Suprapubic skin (tissue), 4 donors: ENCODE measurements around the gene CDC25C. TPM values are rescaled to one million over a fixed set of nuclear protein-coding genes. Genes with fewer than 3 reads are reported as not detected.

Experiments
- DNase-seq, 2 donors: peaks; one replicate each; pipeline ENCODE4 v3.0.0-alpha.2; 2019; ENCODE audit warnings: low spot score in 2 of 2
- H3K27ac ChIP-seq: fragments of 200-600 bp; sonication (generic); one replicate; pipeline ENCODE4 v1.5.1; 2019
- H3K27me3 ChIP-seq: fragments of 200-600 bp; sonication (generic); one replicate; pipeline ENCODE4 v1.5.1; 2019
- H3K36me3 ChIP-seq: fragments of 200-600 bp; sonication (generic); one replicate; pipeline ENCODE4 v1.5.1; 2019
- H3K4me1 ChIP-seq: fragments of 200-600 bp; sonication (generic); one replicate; pipeline ENCODE4 v1.5.1; 2019
- H3K4me3 ChIP-seq: fragments of 200-600 bp; sonication (generic); one replicate; pipeline ENCODE4 v1.5.1; 2019; ENCODE audit warnings: mild to moderate bottlenecking
- H3K9me3 ChIP-seq: fragments of 200-600 bp; sonication (generic); one replicate; pipeline ENCODE4 v1.5.1; 2019
- EP300 ChIP-seq: sonication (generic); formaldehyde crosslinking; IDR thresholded peaks from one replicate; pipeline ENCODE4 v1.6.1; 2017; ENCODE audit warnings: antibody characterized with exemption
- POLR2A ChIP-seq, 2 donors: fragments of 450-650 bp; IDR thresholded peaks; one replicate each; pipeline ENCODE4 v1.6.1; 2017; ENCODE audit warnings: antibody characterized with exemption in 2 of 2, mild to moderate bottlenecking in 2 of 2, moderate library complexity in 2 of 2
- POLR2AphosphoS5 ChIP-seq, 3 donors: sonication (generic); formaldehyde crosslinking; IDR thresholded peaks; one replicate each; pipeline ENCODE4 v1.6.1; 2017; ENCODE audit warnings: antibody characterized with exemption in 3 of 3
- WGBS: methylation state at CpG from one replicate; pipeline ENCODE4 v1.1.5; 2018; 5-methylcytosine and 5-hydroxymethylcytosine counted together
- total RNA-seq, 4 donors: library from RNA; depleted of rRNA; stranded (reverse); fragments of >200 nt; gene quantifications; one replicate each; pipeline ENCODE4 v1.1.0, GENCODE V29; 2016
- TF ChIP-seq, protein P1 (sequence below), 2 donors: fragments of 200-600 bp in 1 of 2; fragments of 450-650 bp in 1 of 2; sonication (generic) in 1 of 2; IDR thresholded peaks; one replicate each; pipeline ENCODE4 v1.5.1; 2016 to 2019; ENCODE audit warnings: antibody characterized with exemption in 2 of 2, mild to moderate bottlenecking in 1 of 2, moderate library complexity in 1 of 2

The CDC25C gene
- total RNA-seq, 4 donors from 2014 or later: 0.38 to 1.6 (median 1.3) TPM

GRCh38 chr5:138272681-138273080 lies 58.9 kb downstream of the CDC25C start:
- no peak overlapping the region for H3K27ac ChIP-seq
- peaks cover 15% of the 10 kb centered on the region for H3K27me3 ChIP-seq
- H3K36me3 ChIP-seq: no peaks in the 10 kb centered on the region
- H3K4me3 ChIP-seq: no peak overlapping the region
- no peak for DNase-seq
- TF ChIP-seq EP300 (no peak), POLR2A (IDR thresholded peaks at IDR 0.05) (no peak), POLR2AphosphoS5 (IDR thresholded peaks at IDR 0.05) (no peak)
- TF ChIP-seq, protein P1, sequence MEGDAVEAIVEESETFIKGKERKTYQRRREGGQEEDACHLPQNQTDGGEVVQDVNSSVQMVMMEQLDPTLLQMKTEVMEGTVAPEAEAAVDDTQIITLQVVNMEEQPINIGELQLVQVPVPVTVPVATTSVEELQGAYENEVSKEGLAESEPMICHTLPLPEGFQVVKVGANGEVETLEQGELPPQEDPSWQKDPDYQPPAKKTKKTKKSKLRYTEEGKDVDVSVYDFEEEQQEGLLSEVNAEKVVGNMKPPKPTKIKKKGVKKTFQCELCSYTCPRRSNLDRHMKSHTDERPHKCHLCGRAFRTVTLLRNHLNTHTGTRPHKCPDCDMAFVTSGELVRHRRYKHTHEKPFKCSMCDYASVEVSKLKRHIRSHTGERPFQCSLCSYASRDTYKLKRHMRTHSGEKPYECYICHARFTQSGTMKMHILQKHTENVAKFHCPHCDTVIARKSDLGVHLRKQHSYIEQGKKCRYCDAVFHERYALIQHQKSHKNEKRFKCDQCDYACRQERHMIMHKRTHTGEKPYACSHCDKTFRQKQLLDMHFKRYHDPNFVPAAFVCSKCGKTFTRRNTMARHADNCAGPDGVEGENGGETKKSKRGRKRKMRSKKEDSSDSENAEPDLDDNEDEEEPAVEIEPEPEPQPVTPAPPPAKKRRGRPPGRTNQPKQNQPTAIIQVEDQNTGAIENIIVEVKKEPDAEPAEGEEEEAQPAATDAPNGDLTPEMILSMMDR (IDR thresholded peaks at IDR 0.05): no peak
- no peaks in the 10 kb centered on the region for H3K9me3 ChIP-seq
- WGBS: 90% methylated on average over 4 of the region's 4 CpGs
- peaks cover 9% of the 10 kb centered on the region for H3K4me1 ChIP-seq

DNA sequence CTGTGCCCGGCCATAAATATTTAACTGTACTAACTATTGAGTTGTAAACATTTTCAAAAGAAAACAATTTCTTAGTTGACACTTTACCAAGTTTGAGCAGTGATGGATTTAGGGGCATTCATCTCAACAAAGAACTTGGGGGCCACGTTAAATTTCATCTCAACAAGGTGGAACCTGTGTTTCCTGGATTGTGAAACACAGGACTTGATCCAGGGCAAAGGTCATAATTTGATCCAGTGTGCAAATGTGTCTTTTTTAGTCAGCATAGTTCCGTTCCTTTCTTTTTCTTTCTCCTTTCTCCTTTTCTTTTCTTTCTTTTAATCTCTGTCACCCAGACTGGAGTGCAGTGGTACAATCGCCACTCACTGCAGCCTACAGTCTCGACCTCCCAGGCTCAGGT lies 60.3 kb downstream of the CDC25C start:
- DNase-seq: no peak
- no peaks in the 10 kb centered on the region for H3K36me3 ChIP-seq
- H3K4me1 ChIP-seq: peaks cover 9% of the 10 kb centered on the region
- no peak overlapping the region for H3K27ac ChIP-seq
- no peak overlapping the region for H3K4me3 ChIP-seq
- 82% methylated on average over 5 of the region's 5 CpGs for WGBS
- no peaks in the 10 kb centered on the region for H3K9me3 ChIP-seq
- TF ChIP-seq EP300 (no peak), POLR2AphosphoS5 (IDR thresholded peaks at IDR 0.05) (no peak), POLR2A (IDR thresholded peaks at IDR 0.05) (no peak)
- TF ChIP-seq, protein P1 (IDR thresholded peaks at IDR 0.05): no peak
- H3K27me3 ChIP-seq: peaks cover 16% of the 10 kb centered on the region

DNA sequence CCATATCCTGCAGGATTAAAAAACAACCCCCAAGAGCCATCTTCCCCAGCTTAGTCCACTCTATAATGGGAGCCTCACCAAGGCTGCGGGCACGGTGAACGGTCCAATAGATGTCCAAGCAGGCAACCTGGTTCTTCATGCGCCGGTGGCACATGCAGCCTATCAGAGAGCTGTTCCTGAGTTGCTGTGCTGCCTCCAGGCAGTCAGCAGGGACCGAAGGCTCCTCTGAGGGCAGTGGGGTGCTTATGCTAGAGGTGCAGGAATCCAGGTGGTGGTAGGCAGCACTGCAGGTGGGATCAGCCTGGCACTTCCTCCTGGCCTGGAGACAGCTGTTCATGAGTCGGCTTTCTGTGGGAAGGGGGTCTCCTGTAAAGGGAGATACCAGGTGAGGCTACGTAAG lies 67.4 kb downstream of the CDC25C start:
- Histone ChIP-seq H3K9me3 (no peaks in the 10 kb centered on the region), H3K4me1 (no peaks in the 10 kb centered on the region)
- WGBS: 94% methylated on average over 5 of the region's 8 CpGs

GRCh38 chr5:138263581-138263980 lies 68.0 kb downstream of the CDC25C start:
- TF ChIP-seq EP300 (no peak), POLR2AphosphoS5 (IDR thresholded peaks at IDR 0.05) (no peak), POLR2A (IDR thresholded peaks at IDR 0.05) (no peak)
- TF ChIP-seq, protein P1 (IDR thresholded peaks at IDR 0.05): no peak
- no peaks in the 10 kb centered on the region for H3K36me3 ChIP-seq
- H3K4me1 ChIP-seq: no peaks in the 10 kb centered on the region
- peaks cover 7% of the 10 kb centered on the region for H3K27me3 ChIP-seq
- 73% methylated on average over 3 of the region's 3 CpGs for WGBS
- DNase-seq: no peak
- no peaks in the 10 kb centered on the region for H3K9me3 ChIP-seq
- H3K27ac ChIP-seq: no peak overlapping the region
- no peak overlapping the region for H3K4me3 ChIP-seq

More for the DNA sequence above, 67.4 kb downstream of the CDC25C start:
- DNase-seq: no peak
- Histone ChIP-seq H3K36me3 (no peaks in the 10 kb centered on the region), H3K27ac (no peak overlapping the region), H3K4me3 (no peak overlapping the region), H3K27me3 (peaks cover 7% of the 10 kb centered on the region)
- TF ChIP-seq EP300: no peak

DNA sequence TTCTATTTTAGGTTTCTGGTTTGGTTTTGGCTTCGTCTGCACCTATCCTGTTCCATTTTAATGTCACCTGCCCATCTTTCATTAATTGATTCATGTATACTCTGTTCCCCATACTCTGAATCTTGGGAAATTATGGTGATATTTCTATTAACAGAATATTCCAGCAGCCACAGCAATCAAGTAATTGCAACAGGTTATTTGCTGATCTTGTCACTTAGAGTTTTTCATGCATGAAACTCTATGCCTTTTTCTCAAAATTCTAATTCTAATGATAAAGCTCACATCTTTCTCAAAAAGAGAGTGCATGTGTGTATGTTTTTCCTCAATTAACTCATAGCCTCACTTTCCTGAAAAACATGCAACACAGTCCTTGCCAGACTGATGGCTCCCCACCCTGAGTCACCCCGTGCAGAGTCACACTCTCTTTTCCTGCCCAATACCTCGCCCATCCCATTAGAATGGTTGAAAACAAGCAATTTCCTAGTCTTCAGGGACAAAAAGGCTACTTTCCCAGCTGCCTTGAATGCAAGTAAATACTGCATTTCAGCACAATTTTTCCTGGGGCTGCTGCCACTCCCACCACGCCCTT lies 72.8 kb downstream of the CDC25C start:
- no peaks in the 10 kb centered on the region for H3K9me3 ChIP-seq
- WGBS: 61% methylated on average over 4 of the region's 4 CpGs
- no peak for DNase-seq
- no peaks in the 10 kb centered on the region for H3K36me3 ChIP-seq
- TF ChIP-seq POLR2A (IDR thresholded peaks at IDR 0.05): no peak
- TF ChIP-seq, protein P1 (IDR thresholded peaks at IDR 0.05): no peak
- TF ChIP-seq POLR2AphosphoS5 (IDR thresholded peaks at IDR 0.05): no peak
- no peak for TF ChIP-seq EP300
- H3K4me3 ChIP-seq: no peak overlapping the region
- H3K27me3 ChIP-seq: no peaks in the 10 kb centered on the region
- H3K27ac ChIP-seq: no peak overlapping the region
- no peaks in the 10 kb centered on the region for H3K4me1 ChIP-seq

- Histone ChIP-seq H3K27me3 (no peaks in the 10 kb centered on the region), H3K27ac (no peak overlapping the region), H3K36me3 (no peaks in the 10 kb centered on the region), H3K9me3 (no peaks in the 10 kb centered on the region), H3K4me1 (no peaks in the 10 kb centered on the region), H3K4me3 (no peak overlapping the region)
- DNase-seq: no peak
- no peak for TF ChIP-seq POLR2A (IDR thresholded peaks at IDR 0.05)
- TF ChIP-seq EP300: no peak
- TF ChIP-seq, protein P1 (IDR thresholded peaks at IDR 0.05): no peak
- TF ChIP-seq POLR2AphosphoS5 (IDR thresholded peaks at IDR 0.05): no peak
- WGBS: 59% methylated on average over 25 of the region's 29 CpGs
These were observed 74.0 kb downstream of the CDC25C start for GRCh38 chr5:138257583-138257982.
